CD4-positive, alpha-beta T cell (primary cell): ENCODE data around the gene HHAT. TPM values are rescaled to one million over a fixed set of nuclear protein-coding genes. Genes with fewer than 3 reads are reported as not detected.

Experiments
- ATAC-seq: fragments of 200-7000 bp; cut with Tn5 transposase; one replicate; pipeline ENCODE4 v1.10.0; 2022; ENCODE audit warnings: mild to moderate bottlenecking; ENCODE audit not compliant: poor library complexity
- CTCF ChIA-PET: fragments of 350-600 bp; sonication (Branson Sonifier 250); formaldehyde crosslinking; loops from one replicate; lab custom pipeline; 2021; ENCODE audit warnings: antibody characterized with exemption, inconsistent platforms; lab: Charles Lee
- POLR2A ChIA-PET: fragments of 350-600 bp; sonication (Branson Sonifier 250); formaldehyde crosslinking; loops from one replicate; lab custom pipeline; 2021; ENCODE audit warnings: antibody characterized with exemption, inconsistent platforms; lab: Charles Lee
- DNase-seq, 14 experiments: peaks; one replicate each; pipeline ENCODE4 v3.0.0-alpha.2; 2013 to 2020; ENCODE audit warnings: mixed read lengths in 2 of 14
- H3K27ac ChIP-seq, 2 donors: one replicate each; pipeline versions ENCODE4 v1.5.1 to v1.7.0; 2013; ENCODE audit warnings: low read length in 2 of 2, low read depth in 1 of 2, mild to moderate bottlenecking in 1 of 2
- H3K27me3 ChIP-seq, 2 experiments: 1 replicate in 1 of 2; 2 replicates in 1 of 2; pipeline versions ENCODE4 v1.6.1 to v1.7.0; 2013; ENCODE audit warnings: low read length in 2 of 2, control low read depth in 1 of 2, mild to moderate bottlenecking in 1 of 2, moderate library complexity in 1 of 2; ENCODE audit not compliant: insufficient read depth in 2 of 2, control insufficient read depth in 1 of 2
- H3K36me3 ChIP-seq: one replicate; pipeline ENCODE4 v1.6.1; 2013; ENCODE audit warnings: low read length, control low read depth; ENCODE audit not compliant: insufficient read depth
- H3K4me1 ChIP-seq: one replicate; pipeline ENCODE4 v1.6.1; 2013; ENCODE audit warnings: low read length, control low read depth; ENCODE audit not compliant: insufficient read depth
- H3K4me3 ChIP-seq: one replicate; pipeline ENCODE4 v1.5.1; 2013; ENCODE audit warnings: mild to moderate bottlenecking, low read length, moderate library complexity
- H3K9me3 ChIP-seq, 2 experiments: 1 replicate in 1 of 2; 2 replicates in 1 of 2; pipeline versions ENCODE4 v1.6.1 to v1.7.0; 2013; ENCODE audit warnings: low read length in 2 of 2, mild to moderate bottlenecking in 2 of 2, control low read depth in 1 of 2, moderate library complexity in 1 of 2; ENCODE audit not compliant: control insufficient read depth in 1 of 2, insufficient read depth in 1 of 2
- H3K27ac Mint-ChIP-seq: one replicate; pipeline ENCODE4 v1.8.0; 2020; ENCODE audit warnings: mixed read lengths
- H3K27me3 Mint-ChIP-seq: one replicate; pipeline ENCODE4 v1.8.0; 2021; ENCODE audit warnings: mixed read lengths
- H3K36me3 Mint-ChIP-seq: one replicate; pipeline ENCODE4 v1.8.0; 2021; ENCODE audit warnings: low read depth, mixed read lengths
- H3K4me1 Mint-ChIP-seq: one replicate; pipeline ENCODE4 v1.8.0; 2021; ENCODE audit warnings: low read depth, mixed read lengths
- H3K4me3 Mint-ChIP-seq: one replicate; pipeline ENCODE4 v1.8.0; 2020; ENCODE audit warnings: mild to moderate bottlenecking, mixed read lengths
- H3K9me3 Mint-ChIP-seq: one replicate; pipeline ENCODE4 v1.8.0; 2020; ENCODE audit warnings: mixed read lengths
- CTCF ChIP-seq: fragments of 200-600 bp; IDR thresholded peaks from one replicate; pipeline ENCODE4 v1.8.0; 2022; ENCODE audit warnings: antibody characterized with exemption, mild to moderate bottlenecking
- intact Hi-C, 2 experiments: fragments of 100-400 bp; cut with DNase I in 1 of 2; cut with micrococcal nuclease in 1 of 2; formaldehyde crosslinking; loops; one replicate each; pipeline versions ENCODE4 v1.15.1 to v1.9.0; 2023 to 2025; cut with DNase I, micrococcal nuclease
- total RNA-seq, 174 experiments: library from RNA in 2 of 174; stranded (reverse) in 2 of 174; gene quantifications; one replicate each; pipeline ENCODE4 v1.2.3 and lab custom pipeline; 2021 to 2026

HHAT gene
- total RNA-seq, 2 experiments from 2014 or later, result 3.1 to 3.3 TPM

GRCh38 chr1:210541680-210542358 lies 213.1 kb downstream of the HHAT start:
- ChIA-PET CTCF (no interaction called here), POLR2A (no interaction called here)
- DNase-seq (no peak), ATAC-seq (no peak)
- Mint-ChIP-seq H3K4me1 (no peaks in the 10 kb centered on the region), H3K36me3 (no peaks in the 10 kb centered on the region), H3K27ac (no peak overlapping the region), H3K4me3 (no peak overlapping the region), H3K27me3 (no peaks in the 10 kb centered on the region), H3K9me3 (no peaks in the 10 kb centered on the region)
- no peaks in the 10 kb centered on the region for H3K9me3 ChIP-seq
- intact Hi-C loops, result no loop called here
- no peak for TF ChIP-seq CTCF
- no peaks in the 10 kb centered on the region for H3K36me3 ChIP-seq
- H3K4me3 ChIP-seq, result no peak overlapping the region
- no peaks in the 10 kb centered on the region for H3K4me1 ChIP-seq
- H3K27me3 ChIP-seq, result no peaks in the 10 kb centered on the region
- no peak overlapping the region for H3K27ac ChIP-seq

- DNase-seq (no peak), ATAC-seq (no peak)
- ChIA-PET CTCF (no interaction called here), POLR2A (no interaction called here)
- intact Hi-C loops, result no loop called here
- Histone ChIP-seq H3K4me1 (no peaks in the 10 kb centered on the region), H3K4me3 (no peak overlapping the region), H3K9me3 (no peaks in the 10 kb centered on the region), H3K27me3 (no peaks in the 10 kb centered on the region), H3K36me3 (no peaks in the 10 kb centered on the region), H3K27ac (no peak overlapping the region)
- TF ChIP-seq CTCF, result no peak
- no peaks in the 10 kb centered on the region for H3K4me1 Mint-ChIP-seq
- no peak overlapping the region for H3K4me3 Mint-ChIP-seq
- H3K36me3 Mint-ChIP-seq, result no peaks in the 10 kb centered on the region
- no peaks in the 10 kb centered on the region for H3K9me3 Mint-ChIP-seq
- H3K27ac Mint-ChIP-seq, result no peak overlapping the region
- no peaks in the 10 kb centered on the region for H3K27me3 Mint-ChIP-seq
These were observed 223.2 kb downstream of the HHAT start for GRCh38 chr1:210551899-210552298.

GRCh38 chr1:210553711-210554110 lies 225.0 kb downstream of the HHAT start:
- no peaks in the 10 kb centered on the region for H3K4me1 Mint-ChIP-seq
- no peaks in the 10 kb centered on the region for H3K36me3 Mint-ChIP-seq
- no peak overlapping the region for H3K27ac Mint-ChIP-seq
- no peaks in the 10 kb centered on the region for H3K9me3 Mint-ChIP-seq
- no peak overlapping the region for H3K4me3 ChIP-seq
- no peaks in the 10 kb centered on the region for H3K27me3 Mint-ChIP-seq
- no peaks in the 10 kb centered on the region for H3K27me3 ChIP-seq
- H3K36me3 ChIP-seq, result no peaks in the 10 kb centered on the region
- no peak overlapping the region for H3K27ac ChIP-seq
- ChIA-PET POLR2A (no interaction called here), CTCF (no interaction called here)
- DNase-seq, result no peak
- H3K4me1 ChIP-seq, result no peaks in the 10 kb centered on the region
- TF ChIP-seq CTCF, result no peak
- no peak for ATAC-seq
- intact Hi-C loops, result no loop called here
- no peaks in the 10 kb centered on the region for H3K9me3 ChIP-seq
- no peak overlapping the region for H3K4me3 Mint-ChIP-seq
